WTC11 (cell line): ENCODE data around the gene GGCT. TPM values are rescaled to one million over a fixed set of nuclear protein-coding genes. Genes with fewer than 3 reads are reported as not detected.

Experiments used
- CBFB ChIP-seq: sonication (generic); formaldehyde crosslinking; IDR thresholded peaks from 2 replicates; pipeline ENCODE4 v1.8.1; 2022; ENCODE audit warnings: mild to moderate bottlenecking, low read depth, missing genetic modification reagents
- EMX1 ChIP-seq: fragments of 250-450 bp; sonication (Bioruptor Pico); IDR thresholded peaks from 2 replicates; pipeline ENCODE4 v1.8.0; 2021; ENCODE audit warnings: mild to moderate bottlenecking
- ESRRA ChIP-seq: sonication (generic); formaldehyde crosslinking; IDR thresholded peaks from 2 replicates; pipeline ENCODE4 v1.8.1; 2022; ENCODE audit warnings: mild to moderate bottlenecking, missing genetic modification reagents, borderline replicate concordance
- FOXJ3 ChIP-seq: sonication (generic); formaldehyde crosslinking; IDR thresholded peaks from 2 replicates; pipeline ENCODE4 v1.9.0; 2021; ENCODE audit warnings: missing genetic modification reagents, mild to moderate bottlenecking, borderline replicate concordance
- FOXK1 ChIP-seq: sonication (generic); formaldehyde crosslinking; IDR thresholded peaks from 2 replicates; pipeline ENCODE4 v1.8.0; 2022; ENCODE audit warnings: mild to moderate bottlenecking, moderate library complexity, missing genetic modification reagents
- FOXP1 ChIP-seq: sonication (generic); formaldehyde crosslinking; IDR thresholded peaks from 2 replicates; pipeline ENCODE4 v1.8.0; 2022; ENCODE audit warnings: missing genetic modification reagents, mild to moderate bottlenecking, moderate library complexity, borderline replicate concordance
- GTF2I ChIP-seq: fragments of 250-450 bp; sonication (Bioruptor Pico); conservative IDR thresholded peaks from 2 replicates; pipeline ENCODE4 v1.4.0; 2021; ENCODE audit warnings: mild to moderate bottlenecking
- IRF2 ChIP-seq: sonication (generic); formaldehyde crosslinking; IDR thresholded peaks from 2 replicates; pipeline ENCODE4 v1.8.0; 2022; ENCODE audit warnings: low read depth, missing genetic modification reagents, borderline replicate concordance
- MYBL2 ChIP-seq: sonication (generic); formaldehyde crosslinking; IDR thresholded peaks from 2 replicates; pipeline ENCODE4 v1.8.1; 2023; ENCODE audit warnings: mild to moderate bottlenecking, moderate library complexity, missing genetic modification reagents
- NR1H2 ChIP-seq: sonication (generic); formaldehyde crosslinking; IDR thresholded peaks from 2 replicates; pipeline ENCODE4 v1.9.0; 2021; ENCODE audit warnings: mild to moderate bottlenecking, moderate library complexity, missing genetic modification reagents
- NR2C2 ChIP-seq: sonication (generic); formaldehyde crosslinking; IDR thresholded peaks from 2 replicates; pipeline ENCODE4 v1.8.0; 2022; ENCODE audit warnings: mild to moderate bottlenecking, missing genetic modification reagents
- NR3C1 ChIP-seq: sonication (generic); formaldehyde crosslinking; conservative IDR thresholded peaks from 2 replicates; pipeline ENCODE4 v1.8.1; 2023; ENCODE audit warnings: low read depth, mild to moderate bottlenecking, missing genetic modification reagents
- OVOL2 ChIP-seq: fragments of 250-450 bp; sonication (Bioruptor Pico); IDR thresholded peaks from 2 replicates; pipeline ENCODE4 v1.9.0; 2021; ENCODE audit warnings: mild to moderate bottlenecking, borderline replicate concordance
- PRRX2 ChIP-seq: fragments of 250-450 bp; sonication (Bioruptor Pico); IDR thresholded peaks from 2 replicates; pipeline ENCODE4 v1.8.0; 2021; ENCODE audit warnings: mild to moderate bottlenecking
- RELA ChIP-seq: sonication (generic); formaldehyde crosslinking; IDR thresholded peaks from 2 replicates; pipeline ENCODE4 v1.8.1; 2022; ENCODE audit warnings: missing genetic modification reagents, mild to moderate bottlenecking, borderline replicate concordance
- TP53 ChIP-seq: sonication (generic); formaldehyde crosslinking; IDR thresholded peaks from 2 replicates; pipeline ENCODE4 v1.8.1; 2023; ENCODE audit warnings: mild to moderate bottlenecking, missing genetic modification reagents
- ZNF121 ChIP-seq: sonication (generic); formaldehyde crosslinking; IDR thresholded peaks from 2 replicates; pipeline ENCODE4 v1.8.0; 2023; ENCODE audit warnings: missing genetic modification reagents
- ZNF138 ChIP-seq: sonication (generic); formaldehyde crosslinking; conservative IDR thresholded peaks from 2 replicates; pipeline ENCODE4 v1.8.1; 2022; ENCODE audit warnings: mild to moderate bottlenecking, moderate library complexity, missing genetic modification reagents
- ZNF263 ChIP-seq: sonication (generic); formaldehyde crosslinking; IDR thresholded peaks from 2 replicates; pipeline ENCODE4 v1.8.1; 2022; ENCODE audit warnings: low read depth, mild to moderate bottlenecking, moderate library complexity, missing genetic modification reagents
- ZNF317 ChIP-seq: sonication (generic); formaldehyde crosslinking; IDR thresholded peaks from 2 replicates; pipeline ENCODE4 v1.8.1; 2023; ENCODE audit warnings: low read depth, mild to moderate bottlenecking, moderate library complexity, missing genetic modification reagents, borderline replicate concordance
- ZNF396 ChIP-seq: fragments of 250-450 bp; sonication (Bioruptor Pico); IDR thresholded peaks from 2 replicates; pipeline ENCODE4 v1.8.0; 2021; ENCODE audit warnings: mild to moderate bottlenecking, moderate library complexity, borderline replicate concordance
- ZNF416 ChIP-seq: fragments of 250-450 bp; sonication (Bioruptor Pico); IDR thresholded peaks from 2 replicates; pipeline ENCODE4 v1.9.0; 2021; ENCODE audit warnings: mild to moderate bottlenecking, inconsistent platforms
- ZNF423 ChIP-seq: fragments of 250-450 bp; sonication (Bioruptor Pico); IDR thresholded peaks from 2 replicates; pipeline ENCODE4 v2.1.2; 2022; ENCODE audit warnings: mild to moderate bottlenecking, moderate library complexity
- total RNA-seq: library from RNA; stranded (reverse); gene quantifications from 3 replicates; pipeline ENCODE4 v1.2.3, GENCODE V29; 2021
- TF ChIP-seq, protein P1 (sequence below): sonication (generic); formaldehyde crosslinking; IDR thresholded peaks from 2 replicates; pipeline ENCODE4 v1.8.1; 2022; ENCODE audit warnings: mild to moderate bottlenecking, missing genetic modification reagents, moderate library complexity, borderline replicate concordance
- TF ChIP-seq, protein P2 (sequence below): sonication (generic); formaldehyde crosslinking; IDR thresholded peaks from 2 replicates; pipeline ENCODE4 v1.8.0; 2023; ENCODE audit warnings: missing genetic modification reagents
- TF ChIP-seq, protein P3 (sequence below): fragments of 250-450 bp; sonication (Bioruptor Pico); IDR thresholded peaks from 2 replicates; pipeline ENCODE4 v1.8.0; 2021; ENCODE audit warnings: mild to moderate bottlenecking
- TF ChIP-seq, protein P4 (sequence below): fragments of 250-450 bp; sonication (Bioruptor Pico); conservative IDR thresholded peaks from 2 replicates; pipeline ENCODE4 v1.9.0; 2021; ENCODE audit warnings: mild to moderate bottlenecking
- TF ChIP-seq, protein P5 (sequence below): sonication (generic); formaldehyde crosslinking; conservative IDR thresholded peaks from 2 replicates; pipeline ENCODE4 v1.8.1; 2022; ENCODE audit warnings: mild to moderate bottlenecking, missing genetic modification reagents
- TF ChIP-seq, protein P6 (sequence below): sonication (generic); formaldehyde crosslinking; IDR thresholded peaks from 2 replicates; pipeline ENCODE4 v1.8.0; 2022; ENCODE audit warnings: mild to moderate bottlenecking, missing genetic modification reagents
- TF ChIP-seq, protein P7 (sequence below): sonication (generic); formaldehyde crosslinking; IDR thresholded peaks from 2 replicates; pipeline ENCODE4 v1.8.1; 2023; ENCODE audit warnings: mild to moderate bottlenecking, missing genetic modification reagents, borderline replicate concordance

Gene GGCT
- total RNA-seq, 1 experiment from 2014 or later = 95.4 TPM

DNA sequence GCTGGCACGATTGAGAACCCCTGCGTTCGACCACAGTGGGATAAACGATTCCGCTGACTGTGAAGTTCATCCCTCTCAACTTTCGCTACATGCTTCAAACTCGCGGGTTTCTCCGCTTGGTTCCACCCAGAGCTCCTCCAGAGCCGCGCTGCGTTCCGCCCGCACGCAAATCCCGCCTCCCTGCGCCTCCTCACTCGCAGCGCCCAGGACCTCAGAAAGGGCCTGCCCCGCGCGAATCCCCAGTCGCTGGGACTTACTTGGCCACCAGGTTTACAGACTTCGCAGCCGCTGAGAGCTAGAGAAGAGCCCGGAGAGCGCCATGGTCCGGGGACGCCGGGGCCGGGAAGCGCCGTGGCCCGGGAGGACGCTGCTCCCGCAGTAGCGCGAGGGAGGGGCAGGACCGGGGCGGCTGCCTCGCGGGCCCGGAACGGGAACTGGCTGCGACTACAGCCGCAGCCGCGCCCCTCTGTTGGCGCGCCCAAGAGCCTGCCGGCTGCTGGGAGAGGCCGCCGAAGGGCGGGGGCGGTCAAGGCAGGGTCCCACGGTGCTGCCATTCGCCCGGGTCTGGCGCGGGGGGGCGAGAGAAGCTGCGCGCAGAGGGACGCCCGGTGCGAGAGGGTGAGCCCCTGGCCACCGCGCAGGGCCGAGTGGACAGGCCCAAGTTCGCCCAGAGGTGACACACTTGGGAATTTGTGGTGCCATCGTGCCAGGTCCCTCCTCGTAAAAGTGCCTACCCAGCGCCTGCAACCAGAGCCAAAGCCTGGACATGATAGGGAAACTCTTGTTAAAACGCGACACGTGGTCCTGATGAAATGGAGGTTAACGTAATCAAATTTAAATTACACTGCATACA, 26.1 kb downstream of the GGCT start, which contains the start of gene NOD1 (continued):
- TF ChIP-seq, protein P1, sequence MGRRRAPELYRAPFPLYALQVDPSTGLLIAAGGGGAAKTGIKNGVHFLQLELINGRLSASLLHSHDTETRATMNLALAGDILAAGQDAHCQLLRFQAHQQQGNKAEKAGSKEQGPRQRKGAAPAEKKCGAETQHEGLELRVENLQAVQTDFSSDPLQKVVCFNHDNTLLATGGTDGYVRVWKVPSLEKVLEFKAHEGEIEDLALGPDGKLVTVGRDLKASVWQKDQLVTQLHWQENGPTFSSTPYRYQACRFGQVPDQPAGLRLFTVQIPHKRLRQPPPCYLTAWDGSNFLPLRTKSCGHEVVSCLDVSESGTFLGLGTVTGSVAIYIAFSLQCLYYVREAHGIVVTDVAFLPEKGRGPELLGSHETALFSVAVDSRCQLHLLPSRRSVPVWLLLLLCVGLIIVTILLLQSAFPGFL (CRISPR knock-in tag) = no peak
- TF ChIP-seq, protein P2, sequence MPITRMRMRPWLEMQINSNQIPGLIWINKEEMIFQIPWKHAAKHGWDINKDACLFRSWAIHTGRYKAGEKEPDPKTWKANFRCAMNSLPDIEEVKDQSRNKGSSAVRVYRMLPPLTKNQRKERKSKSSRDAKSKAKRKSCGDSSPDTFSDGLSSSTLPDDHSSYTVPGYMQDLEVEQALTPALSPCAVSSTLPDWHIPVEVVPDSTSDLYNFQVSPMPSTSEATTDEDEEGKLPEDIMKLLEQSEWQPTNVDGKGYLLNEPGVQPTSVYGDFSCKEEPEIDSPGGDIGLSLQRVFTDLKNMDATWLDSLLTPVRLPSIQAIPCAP (CRISPR knock-in tag) = peak; percentile 52; the same call in 1 of the 2 replicates
- no peak for TF ChIP-seq EMX1 (CRISPR knock-in tag)
- TF ChIP-seq, protein P3, sequence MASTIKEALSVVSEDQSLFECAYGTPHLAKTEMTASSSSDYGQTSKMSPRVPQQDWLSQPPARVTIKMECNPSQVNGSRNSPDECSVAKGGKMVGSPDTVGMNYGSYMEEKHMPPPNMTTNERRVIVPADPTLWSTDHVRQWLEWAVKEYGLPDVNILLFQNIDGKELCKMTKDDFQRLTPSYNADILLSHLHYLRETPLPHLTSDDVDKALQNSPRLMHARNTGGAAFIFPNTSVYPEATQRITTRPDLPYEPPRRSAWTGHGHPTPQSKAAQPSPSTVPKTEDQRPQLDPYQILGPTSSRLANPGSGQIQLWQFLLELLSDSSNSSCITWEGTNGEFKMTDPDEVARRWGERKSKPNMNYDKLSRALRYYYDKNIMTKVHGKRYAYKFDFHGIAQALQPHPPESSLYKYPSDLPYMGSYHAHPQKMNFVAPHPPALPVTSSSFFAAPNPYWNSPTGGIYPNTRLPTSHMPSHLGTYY = no peak
- no peak for TF ChIP-seq NR2C2 (CRISPR knock-in tag)
- 0 out of 2 replicates have a peak, but pooled peaks have one; percentile 33 for TF ChIP-seq ZNF317 (CRISPR knock-in tag)
- no peak for TF ChIP-seq ZNF423 (CRISPR knock-in tag)
- no peak for TF ChIP-seq PRRX2 (CRISPR knock-in tag)
- TF ChIP-seq RELA (CRISPR knock-in tag) = peak; percentile 77; the same call in 1 of the 2 replicates
- TF ChIP-seq FOXJ3 (CRISPR knock-in tag) = no peak
- 0 out of 2 replicates have a peak, but pooled peaks have one; percentile 46 for TF ChIP-seq MYBL2 (CRISPR knock-in tag)
- no peak for TF ChIP-seq OVOL2 (CRISPR knock-in tag)
- TF ChIP-seq, protein P4, sequence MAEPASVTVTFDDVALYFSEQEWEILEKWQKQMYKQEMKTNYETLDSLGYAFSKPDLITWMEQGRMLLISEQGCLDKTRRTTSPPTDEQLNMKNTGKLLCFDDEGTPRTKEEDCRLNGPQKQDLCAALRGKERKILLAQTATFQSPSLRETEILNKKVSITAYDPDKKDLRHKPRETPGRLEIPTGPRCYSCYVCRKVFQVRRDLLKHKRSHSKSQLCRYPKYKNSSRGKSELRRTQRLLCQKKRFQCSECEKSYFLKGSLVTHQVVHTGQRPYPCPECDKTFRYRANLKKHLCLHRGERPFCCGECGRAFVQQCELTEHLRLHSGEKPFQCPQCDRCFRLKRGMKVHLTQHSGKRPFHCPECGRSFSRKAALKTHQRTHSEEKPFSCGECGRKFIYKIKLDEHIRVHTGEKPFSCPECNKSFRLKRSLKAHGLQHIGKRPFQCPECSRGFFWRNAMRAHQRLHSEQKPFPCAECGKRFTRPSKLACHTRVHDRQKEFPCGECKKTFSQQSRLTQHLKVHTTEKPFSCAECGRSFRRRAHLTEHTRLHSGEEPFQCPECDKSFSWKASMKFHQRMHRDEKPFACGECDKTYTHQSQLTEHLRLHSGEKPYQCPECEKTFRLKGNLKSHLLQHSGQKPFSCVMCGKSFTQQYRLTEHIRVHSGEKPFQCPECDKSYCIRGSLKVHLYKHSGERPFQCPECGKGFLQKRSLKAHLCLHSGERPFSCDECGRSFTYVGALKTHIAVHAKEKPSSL = no peak
- no peak for TF ChIP-seq ZNF416
- no peak for TF ChIP-seq IRF2 (CRISPR knock-in tag)
- 0 out of 2 replicates have a peak, but pooled peaks have one; percentile 70 for TF ChIP-seq FOXP1 (CRISPR knock-in tag)
- peak; percentile 50; the same call in 1 of the 2 replicates for TF ChIP-seq ESRRA (CRISPR knock-in tag)
- TF ChIP-seq, protein P5, sequence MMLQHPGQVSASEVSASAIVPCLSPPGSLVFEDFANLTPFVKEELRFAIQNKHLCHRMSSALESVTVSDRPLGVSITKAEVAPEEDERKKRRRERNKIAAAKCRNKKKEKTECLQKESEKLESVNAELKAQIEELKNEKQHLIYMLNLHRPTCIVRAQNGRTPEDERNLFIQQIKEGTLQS (CRISPR knock-in tag) = no peak
- no peak; the same call in 1 of the 2 replicates for TF ChIP-seq TP53 (CRISPR knock-in tag)
- no peak for TF ChIP-seq ZNF263 (CRISPR knock-in tag)
- TF ChIP-seq, protein P6, sequence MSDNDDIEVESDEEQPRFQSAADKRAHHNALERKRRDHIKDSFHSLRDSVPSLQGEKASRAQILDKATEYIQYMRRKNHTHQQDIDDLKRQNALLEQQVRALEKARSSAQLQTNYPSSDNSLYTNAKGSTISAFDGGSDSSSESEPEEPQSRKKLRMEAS (CRISPR knock-in tag) = peak; percentile 73
- TF ChIP-seq GTF2I (CRISPR knock-in tag) = no peak
- no peak for TF ChIP-seq ZNF396 (CRISPR knock-in tag)
- TF ChIP-seq, protein P7, sequence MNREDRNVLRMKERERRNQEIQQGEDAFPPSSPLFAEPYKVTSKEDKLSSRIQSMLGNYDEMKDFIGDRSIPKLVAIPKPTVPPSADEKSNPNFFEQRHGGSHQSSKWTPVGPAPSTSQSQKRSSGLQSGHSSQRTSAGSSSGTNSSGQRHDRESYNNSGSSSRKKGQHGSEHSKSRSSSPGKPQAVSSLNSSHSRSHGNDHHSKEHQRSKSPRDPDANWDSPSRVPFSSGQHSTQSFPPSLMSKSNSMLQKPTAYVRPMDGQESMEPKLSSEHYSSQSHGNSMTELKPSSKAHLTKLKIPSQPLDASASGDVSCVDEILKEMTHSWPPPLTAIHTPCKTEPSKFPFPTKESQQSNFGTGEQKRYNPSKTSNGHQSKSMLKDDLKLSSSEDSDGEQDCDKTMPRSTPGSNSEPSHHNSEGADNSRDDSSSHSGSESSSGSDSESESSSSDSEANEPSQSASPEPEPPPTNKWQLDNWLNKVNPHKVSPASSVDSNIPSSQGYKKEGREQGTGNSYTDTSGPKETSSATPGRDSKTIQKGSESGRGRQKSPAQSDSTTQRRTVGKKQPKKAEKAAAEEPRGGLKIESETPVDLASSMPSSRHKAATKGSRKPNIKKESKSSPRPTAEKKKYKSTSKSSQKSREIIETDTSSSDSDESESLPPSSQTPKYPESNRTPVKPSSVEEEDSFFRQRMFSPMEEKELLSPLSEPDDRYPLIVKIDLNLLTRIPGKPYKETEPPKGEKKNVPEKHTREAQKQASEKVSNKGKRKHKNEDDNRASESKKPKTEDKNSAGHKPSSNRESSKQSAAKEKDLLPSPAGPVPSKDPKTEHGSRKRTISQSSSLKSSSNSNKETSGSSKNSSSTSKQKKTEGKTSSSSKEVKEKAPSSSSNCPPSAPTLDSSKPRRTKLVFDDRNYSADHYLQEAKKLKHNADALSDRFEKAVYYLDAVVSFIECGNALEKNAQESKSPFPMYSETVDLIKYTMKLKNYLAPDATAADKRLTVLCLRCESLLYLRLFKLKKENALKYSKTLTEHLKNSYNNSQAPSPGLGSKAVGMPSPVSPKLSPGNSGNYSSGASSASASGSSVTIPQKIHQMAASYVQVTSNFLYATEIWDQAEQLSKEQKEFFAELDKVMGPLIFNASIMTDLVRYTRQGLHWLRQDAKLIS (CRISPR knock-in tag) = no peak
- peak; percentile 63; the same call in 1 of the 2 replicates for TF ChIP-seq FOXK1
- no peak for TF ChIP-seq ZNF121 (CRISPR knock-in tag)
- no peak for TF ChIP-seq NR3C1
- no peak for TF ChIP-seq ZNF138
- TF ChIP-seq CBFB (CRISPR knock-in tag) = no peak
- TF ChIP-seq NR1H2 (CRISPR knock-in tag) = no peak
